GF-D8 (cell line): ENCODE results near the gene PPP1R7.
"Not testable (repeated sequence)": the region's sequence is repeated elsewhere in the genome, so short reads cannot be mapped to it uniquely, and the experiment has no call there.

Source experiments
- DNase-seq: peaks from one replicate; lab custom pipeline; 2025; lab: John Stamatoyannopoulos, UW

The PPP1R7 gene, protein sequence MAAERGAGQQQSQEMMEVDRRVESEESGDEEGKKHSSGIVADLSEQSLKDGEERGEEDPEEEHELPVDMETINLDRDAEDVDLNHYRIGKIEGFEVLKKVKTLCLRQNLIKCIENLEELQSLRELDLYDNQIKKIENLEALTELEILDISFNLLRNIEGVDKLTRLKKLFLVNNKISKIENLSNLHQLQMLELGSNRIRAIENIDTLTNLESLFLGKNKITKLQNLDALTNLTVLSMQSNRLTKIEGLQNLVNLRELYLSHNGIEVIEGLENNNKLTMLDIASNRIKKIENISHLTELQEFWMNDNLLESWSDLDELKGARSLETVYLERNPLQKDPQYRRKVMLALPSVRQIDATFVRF

DNA sequence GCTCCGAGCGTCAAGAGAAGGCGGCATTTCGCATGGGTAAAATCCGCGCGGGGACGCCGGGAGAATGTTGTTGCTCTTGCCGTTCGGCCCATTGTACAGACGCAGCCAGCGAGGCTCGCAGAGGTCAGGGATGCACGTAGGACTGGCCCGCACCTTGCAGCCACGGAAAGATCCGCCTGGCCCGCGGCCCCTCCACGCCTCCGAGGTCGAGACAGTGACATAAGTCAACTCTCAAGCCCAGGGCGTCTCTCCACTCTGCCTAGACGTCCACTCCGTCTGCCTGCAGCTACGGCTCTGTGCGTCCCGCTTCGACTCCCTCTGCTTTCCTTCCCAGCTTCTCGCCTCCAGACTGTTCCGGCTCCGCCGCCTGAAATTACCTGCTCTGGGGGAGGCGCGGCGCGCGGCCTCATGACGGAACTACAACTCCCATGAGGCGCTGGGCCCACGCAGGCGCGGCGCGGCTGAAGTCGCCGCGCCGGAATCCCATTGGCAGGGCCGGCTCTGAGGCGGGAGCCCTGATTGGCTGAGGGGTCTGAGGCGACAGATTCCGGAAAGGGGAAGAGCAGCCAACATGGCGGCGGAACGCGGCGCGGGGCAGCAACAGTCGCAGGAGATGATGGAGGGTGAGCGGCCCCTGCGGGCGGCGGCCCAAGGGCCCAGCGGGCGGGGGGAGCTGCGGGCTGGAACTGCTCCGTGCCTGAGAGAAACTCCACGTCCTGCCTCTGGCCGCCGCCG is at the start of gene PPP1R7:
PPP1R7 (plus strand) TSS at position 543 of the 735 bp plus-strand sequence; CDS start at position 572, 29 bp downstream.
- DNase-seq: peak; percentile 77

DNA sequence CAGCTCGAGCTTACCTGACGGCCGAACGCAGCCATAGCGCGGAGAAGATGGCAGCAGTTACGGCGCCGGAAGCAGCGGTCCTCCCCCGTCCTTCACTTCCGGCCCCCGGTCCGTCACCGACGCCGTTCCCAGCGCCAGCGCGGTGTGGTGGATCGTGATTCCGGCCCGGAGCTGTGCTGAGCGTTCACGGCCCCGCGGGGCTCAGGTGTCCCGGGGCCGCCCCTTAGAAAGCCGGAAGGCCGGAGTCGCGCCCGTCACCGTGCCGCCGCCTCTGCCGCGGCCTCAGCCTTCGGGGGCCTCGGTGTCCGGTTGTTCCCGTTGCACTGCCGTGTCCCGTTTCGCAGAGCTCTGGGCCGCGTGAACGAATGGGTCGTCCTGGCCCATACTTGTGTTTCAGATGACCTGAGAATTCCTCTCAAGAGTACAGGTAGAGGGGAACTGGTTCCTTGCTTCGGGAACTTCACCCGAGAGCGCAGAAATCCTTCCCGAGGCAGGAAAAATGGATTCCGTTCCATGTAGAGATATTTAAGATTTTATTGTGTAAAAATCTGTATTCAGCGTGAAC is 47.9 kb upstream of the PPP1R7 start, which contains the start of gene MTERF4:
MTERF4 (minus strand) TSS at position 49 of the 565 bp plus-strand sequence; CDS start at position 35, 14 bp downstream.
- DNase-seq: peak; percentile 54

DNA sequence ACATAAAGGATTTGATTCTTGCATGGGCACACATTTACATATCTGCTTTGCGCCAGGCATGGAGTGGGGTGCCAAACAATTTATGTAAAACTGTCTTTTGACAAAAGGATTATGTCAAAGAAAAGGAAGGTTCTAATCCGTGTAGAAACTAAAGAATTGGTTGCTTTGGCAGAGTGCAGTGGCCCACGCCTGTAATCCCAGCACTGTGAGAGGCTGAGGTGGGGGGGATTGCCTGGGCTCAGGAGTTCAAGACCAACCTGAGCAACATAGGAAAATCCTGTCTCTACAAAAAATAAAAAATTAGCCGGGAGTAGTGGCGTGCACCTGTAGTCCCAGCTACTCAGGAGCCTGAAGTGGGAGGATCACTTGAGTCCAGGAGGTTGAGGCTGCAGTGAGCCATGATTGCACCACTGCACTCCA is 47.1 kb upstream of the PPP1R7 start:
- no peak for DNase-seq

DNA sequence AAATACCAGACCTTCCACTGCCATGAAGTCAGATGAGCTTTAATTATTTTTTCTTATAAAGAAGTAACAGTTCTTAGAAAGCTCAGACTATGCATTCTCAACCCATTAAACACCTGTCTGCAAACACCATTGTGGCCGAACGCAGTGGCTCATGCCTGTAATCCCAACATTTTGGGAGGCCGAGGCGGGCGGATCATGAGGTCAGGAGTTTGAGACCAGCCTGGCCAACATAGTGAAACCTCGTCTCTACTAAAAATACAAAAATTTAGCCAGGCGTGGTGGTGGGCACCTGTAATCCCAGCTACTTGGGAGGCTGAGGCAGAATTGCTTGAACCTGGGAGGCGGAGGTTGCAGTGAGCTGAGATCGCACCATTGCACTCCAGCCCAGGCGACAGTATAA is 45.7 kb upstream of the PPP1R7 start:
- DNase-seq: not testable (repeated sequence)

DNA sequence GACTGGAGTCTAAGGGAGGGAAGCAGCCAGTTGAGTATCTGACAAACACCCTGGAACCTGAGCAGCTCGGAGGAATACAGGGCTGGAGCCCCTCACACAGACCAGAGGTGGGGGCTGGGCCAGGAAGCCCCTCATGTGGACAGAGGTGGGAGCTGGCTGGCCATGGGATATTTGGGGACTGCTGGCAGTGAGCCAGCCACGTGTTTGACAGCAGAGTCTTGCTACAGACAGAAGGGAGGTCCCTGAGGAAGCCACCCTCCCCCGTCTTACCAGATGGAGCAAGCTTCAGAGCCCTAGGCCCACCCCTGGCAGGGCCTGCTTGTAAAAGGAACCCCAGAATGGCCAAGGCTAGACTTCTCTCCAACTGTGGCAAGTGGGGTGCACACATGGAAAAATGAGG is 44.6 kb upstream of the PPP1R7 start:
- no peak for DNase-seq

DNA sequence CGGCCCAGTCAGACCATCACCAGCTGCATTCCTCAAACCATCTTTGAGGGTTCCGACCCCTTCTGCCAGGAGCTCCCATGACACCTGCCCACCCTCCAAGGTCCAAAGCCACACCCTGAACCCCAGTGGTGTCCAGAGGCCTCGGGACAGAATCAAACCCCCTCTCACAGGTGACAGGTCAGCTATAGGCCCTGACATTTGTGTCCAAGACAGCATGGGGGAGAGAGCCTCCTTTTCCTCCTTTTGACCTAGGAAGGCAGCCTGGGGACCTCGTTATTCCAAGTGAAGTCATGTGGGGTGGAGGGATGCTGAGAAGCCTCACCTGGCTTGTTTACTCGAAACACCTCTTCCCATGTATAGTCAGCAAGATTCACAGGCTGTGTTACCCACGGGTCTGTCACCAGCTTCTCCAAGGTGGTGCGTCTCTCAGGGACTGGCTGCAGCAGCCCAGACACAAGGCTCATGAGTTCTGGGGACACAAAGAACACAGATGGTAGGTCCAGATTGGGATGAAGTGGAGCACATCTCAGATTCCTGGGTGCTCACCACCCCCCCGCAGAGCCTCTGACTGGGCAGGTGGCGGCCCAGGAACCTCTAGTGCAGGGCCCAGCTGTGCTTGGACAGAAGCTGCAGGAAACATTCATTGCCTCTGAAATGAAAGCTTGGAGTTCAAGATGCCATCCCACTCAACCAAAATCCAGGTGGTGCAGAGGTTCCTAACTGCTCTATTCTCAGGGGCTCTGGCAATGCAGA is 43.1 kb upstream of the PPP1R7 start:
- no peak for DNase-seq

DNA sequence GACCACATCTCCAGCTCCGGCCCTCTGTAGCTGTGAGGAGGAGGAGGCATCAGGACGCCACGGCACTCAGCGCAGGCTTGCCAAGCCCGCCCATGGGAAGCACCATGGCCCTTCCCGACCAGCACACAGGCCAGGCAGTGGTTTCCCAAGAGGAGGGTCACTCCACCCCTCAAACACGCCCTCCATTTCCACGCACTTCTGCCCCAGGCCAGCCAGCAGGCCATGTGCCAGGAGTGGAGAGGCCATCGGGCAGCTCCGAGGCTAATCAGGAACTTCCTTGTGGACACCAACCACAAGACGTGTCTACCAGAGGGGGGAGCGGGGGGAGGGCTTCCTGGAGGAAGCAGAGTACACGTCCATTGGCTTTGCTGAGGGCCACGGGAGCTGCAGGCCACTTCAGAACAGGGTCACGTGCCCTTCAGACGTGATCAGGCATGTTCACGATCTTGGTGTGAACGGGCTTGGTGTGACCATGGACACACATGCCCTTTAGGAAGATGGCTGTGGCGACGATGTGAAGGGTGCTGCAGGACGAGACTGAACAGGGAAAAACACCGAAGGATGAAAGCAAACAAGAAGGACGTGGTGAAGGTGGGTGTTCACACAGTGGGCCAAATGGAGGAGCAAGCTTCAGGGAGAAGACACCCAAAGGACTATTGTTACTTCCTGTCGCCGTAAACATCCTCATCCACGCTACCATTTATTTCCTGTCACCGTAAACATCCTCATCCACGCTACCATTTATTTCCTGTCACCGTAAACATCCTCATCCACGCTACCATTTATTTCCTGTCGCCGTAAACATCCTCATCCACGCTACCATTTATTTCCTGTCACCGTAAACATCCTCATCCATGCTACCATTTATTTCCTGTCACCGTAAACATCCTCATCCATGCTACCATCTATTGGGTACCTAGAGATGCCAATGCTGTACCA is 41.7 kb upstream of the PPP1R7 start:
- DNase-seq: no peak

DNA sequence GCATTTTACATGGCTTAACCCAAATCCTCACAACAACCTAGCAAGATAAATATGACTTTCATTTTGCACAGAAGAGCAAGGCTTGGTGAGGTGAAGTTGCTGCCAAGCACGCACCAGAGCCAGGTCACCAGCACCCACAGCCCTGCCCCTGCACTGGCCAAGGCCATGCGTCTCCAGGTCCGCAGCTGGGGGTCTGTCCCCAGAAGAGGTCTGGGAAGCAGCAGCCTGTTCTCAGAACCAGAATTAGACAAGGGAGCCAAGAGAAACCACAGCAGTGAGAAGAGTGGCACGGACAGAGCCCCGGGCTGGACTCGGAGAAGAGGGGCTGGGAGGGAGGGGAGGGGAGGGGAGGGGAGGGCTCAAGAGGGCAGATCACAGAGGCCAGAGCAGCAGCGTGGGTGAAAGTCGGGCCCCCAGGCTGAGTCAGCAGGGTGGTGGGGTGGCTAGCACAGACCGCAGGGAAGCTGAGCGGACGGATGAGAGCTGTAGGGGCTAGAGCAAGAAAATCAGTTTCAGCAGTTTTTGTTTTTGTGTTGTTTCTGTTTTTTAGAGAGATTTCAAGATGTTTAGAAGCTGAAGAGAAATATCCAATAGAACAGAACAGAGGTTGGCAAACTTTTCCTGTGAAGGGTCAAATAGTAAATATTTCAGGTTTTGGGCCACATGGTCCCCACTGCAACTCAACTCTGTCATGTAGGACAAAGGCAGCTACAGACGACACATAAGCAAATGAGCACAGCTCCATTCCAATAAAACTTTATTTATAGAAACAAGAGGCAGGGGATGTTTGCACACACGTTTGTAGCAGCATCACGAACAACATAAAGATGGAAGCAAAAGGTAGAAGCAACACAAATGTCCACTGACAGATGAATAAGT is 40.8 kb upstream of the PPP1R7 start:
- DNase-seq: no peak

DNA sequence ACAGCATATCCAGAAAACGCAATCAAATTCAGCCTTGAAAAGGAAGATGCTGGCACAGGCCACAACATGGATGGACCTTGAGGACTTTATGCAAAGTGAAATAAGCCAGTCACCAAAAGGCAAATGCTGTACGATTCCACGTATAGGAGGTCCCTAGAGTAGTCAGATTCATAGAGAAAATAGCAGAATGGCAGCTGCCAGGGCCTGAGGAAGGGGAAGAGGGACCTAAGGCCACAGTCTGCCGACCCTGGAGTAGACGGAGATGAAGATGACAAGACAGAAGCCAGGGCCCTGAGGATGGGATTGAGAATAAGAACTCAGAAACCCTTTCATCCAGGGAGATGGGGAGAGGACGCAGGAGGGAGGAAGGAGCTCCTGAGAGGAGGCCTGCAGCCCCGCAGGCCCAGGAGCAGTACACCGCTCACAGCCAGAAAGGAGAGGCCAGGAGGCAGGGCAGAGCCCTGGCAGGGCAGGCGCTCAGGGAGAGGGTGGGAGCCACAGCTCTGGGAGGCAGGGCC is 40.1 kb upstream of the PPP1R7 start:
- DNase-seq: no peak

DNA sequence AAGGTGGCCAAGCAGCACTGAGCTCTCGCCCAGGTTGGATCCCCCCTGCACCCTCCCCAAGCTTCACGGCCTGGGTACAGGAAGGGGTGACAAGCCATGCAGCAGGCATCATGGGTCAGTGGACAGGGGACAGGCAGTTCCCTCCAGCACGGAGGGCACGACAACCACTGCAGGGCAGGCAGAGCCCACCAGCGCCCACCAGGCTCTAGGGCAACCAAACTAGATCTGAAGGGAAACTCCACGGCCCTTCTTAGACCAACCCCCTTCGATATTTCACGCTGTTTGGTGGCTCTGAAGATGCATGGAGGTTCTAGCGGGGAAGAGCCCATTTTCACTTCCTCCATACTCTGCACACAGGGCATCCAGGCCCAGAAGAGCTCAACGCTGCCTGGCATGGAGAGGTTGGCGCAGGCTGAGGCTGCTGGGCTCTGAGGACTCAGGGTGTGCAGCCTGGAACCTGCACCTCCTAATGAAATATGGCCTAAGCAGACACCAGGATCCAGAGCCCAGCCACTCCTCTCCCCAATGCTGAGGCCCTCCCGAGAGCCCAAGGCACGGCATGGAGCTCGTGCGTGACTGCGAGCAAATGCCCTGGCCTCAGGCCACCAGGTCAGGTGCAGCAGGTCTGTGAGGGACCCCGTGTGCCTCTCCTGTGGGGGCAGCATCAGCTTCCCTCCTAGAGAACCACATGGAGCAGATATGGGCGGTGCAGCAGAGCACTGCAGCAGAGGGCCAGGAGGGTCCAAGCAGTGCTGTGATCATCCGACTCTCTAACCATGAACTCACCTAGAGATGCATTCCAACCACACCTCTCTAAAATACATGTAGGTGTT is 39.4 kb upstream of the PPP1R7 start:
- DNase-seq: no peak

DNA sequence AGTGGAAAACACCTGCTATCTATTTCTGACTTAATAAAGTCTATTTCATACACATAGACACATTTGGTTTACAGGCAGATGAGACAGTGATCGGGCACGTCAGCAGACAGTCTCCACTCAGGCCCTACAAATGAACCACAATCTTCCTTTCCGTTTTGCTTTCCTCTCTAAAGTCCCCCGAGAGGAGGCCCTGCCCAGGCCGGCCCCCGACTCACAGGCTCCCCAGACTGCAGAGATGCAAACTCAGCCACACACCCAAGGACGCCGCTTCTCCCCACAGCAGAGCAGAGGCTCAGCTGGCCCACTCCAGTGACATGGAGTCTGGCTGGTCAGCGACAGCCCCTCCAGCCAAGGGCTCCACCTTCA is 38.8 kb upstream of the PPP1R7 start:
- DNase-seq: no peak

DNA sequence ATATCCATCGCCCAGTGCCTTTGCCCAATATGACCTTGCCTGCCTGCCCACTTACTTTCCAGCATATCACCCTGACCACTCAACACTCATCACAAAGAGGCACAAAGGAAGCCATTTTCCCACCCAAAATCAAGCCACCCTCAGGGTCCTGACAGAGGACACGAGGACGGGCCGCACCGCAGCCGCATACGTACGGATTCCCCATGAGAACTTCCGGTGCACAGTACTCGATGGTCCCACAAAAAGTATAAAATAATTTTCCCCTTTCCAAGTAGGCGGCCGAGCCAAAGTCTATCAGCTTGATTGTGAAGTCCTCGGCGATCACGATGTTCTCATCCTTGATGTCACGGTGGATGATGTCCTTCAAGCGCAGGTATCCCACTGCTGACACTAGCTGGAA is 38.2 kb upstream of the PPP1R7 start:
- DNase-seq: no peak

DNA sequence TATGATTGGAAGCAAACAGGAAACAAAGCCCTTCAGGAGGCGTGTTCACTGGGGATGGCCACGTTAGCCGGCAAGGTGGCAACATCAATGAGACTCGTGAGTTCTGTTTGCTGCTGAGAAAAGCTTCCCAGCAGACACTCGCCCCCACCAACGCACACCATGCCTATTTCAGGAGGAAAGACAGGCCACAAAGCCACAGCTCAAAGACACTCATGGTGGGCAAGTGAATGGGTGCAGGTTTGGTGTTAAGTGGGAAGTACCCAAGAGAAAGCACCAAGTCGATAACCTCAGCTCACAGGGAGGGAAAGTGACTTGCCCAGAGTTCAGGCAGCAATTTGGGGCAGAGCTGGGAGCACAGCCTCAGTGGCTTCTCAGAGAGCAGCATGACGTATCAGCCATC is 37.7 kb upstream of the PPP1R7 start:
- DNase-seq: no peak

DNA sequence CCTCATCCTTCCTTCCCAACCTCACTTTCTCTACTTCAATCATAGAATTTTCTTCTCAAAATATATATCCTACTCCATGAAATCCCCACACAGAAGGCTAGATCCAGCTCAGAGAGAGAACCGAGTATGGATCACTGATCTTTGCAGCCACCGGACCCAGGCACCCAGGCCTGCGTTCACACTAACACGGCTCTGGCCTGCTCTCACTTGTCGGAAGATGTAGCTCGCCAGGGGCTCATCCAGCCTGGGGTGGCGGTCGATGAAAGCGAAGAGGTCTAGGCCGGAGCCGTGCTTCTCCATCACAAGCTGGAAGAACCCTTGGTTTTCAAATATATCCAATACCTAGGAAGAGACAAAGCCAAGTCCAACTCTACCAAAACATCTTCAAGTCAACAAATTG is 35.4 kb upstream of the PPP1R7 start:
- DNase-seq: no peak

DNA sequence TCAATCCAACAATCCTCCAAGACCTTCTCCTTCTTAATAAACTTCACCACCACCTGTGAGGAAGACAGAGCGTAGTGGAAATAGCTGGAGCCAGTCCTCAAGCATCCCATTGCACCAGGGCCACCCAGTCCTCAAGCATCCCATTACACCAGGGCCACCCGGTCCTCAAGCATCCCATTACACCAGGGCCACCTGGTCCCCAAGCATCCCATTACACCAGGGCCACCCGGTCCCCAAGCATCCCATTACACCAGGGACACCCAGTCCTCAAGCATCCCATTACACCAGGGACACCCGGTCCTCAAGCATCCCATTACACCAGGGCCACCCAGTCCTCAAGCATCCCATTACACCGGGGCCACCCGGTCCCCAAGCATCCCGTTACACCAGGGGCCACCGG is 34.9 kb upstream of the PPP1R7 start:
- DNase-seq: no peak

DNA sequence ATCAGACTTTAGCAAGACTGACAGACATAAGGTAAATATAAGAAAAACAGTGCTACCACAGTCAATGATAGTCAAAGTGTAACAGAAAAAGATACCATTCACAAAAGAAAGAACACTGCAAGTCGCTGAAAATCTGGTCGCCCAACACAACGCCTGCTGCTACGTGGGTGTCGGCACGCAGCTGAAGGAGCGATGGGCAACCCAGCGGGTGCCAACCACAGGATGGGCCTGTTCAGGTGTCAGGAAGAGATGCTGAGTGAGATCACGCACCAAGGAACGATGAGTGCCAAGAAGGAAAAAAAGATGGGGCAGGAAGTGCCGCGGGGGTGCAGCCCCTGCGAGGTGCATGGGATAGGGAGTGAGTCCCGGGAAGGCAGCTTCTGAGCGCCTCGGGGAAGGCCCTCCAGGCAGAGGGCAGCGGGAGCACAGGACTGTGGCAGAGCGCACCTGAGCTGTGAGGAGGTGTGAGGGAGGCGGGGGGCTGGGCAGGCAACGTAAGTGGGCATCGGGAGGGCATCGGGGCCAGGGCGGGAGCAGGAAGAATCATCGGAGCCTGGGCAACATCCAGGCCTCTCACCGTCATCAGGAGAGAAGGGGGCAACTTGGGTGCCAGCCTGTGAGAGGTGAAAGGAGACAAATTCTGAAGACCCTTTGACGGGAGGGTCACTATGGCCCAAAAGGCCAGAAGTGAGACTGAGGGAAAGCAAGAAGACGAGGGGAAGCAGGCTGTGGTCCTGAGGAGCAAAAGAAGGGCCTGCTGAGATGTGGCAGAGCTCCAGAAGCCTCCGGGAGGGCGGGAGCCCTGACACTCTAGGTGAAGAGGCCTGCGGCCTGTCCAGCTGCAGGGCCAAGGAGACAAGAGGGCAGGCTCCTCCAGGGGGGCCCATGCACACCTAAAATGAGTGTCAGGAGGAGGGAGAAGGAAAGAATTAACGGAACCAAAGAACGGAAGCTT is 33.4 kb upstream of the PPP1R7 start:
- DNase-seq: no peak

DNA sequence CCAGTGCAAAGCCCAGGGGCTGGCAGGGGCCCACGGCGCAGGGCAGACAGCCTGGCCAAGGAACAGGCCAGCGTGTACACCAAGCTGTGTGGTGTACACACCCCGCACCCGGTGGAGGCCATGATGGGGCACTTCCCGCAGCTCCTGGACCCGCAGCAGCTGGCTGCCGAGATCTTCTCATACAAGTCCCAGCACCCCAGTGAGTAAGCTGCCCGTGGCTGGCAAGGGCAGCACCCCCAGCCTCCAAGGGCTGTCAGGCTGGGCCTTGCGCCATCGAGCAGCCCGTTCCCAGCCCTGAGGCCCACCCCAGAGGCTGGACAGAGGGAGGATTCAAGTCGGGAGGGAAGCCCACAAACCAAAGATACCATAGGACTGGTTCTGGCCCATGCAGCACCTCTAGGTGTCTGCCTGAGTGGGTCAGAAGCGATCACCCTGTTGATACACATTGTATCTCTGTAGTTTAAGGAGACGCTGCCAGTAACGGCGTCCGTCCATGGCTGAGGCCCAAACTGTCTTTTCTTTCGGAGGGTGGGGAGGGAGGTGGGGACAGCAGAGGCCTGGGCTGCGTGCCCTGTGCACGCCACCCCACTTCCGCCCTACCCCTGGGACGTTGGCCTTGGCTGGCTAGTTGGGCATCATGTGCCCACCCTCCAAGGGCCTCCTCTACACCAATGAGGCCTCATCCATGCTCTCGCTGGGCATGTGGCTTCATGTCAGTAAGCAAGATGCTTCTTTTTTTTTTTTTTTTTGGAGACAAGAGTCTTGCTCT is 31.3 kb upstream of the PPP1R7 start:
- DNase-seq: no peak
